ENCODE measurements around the gene GCN1. TPM values are rescaled to one million over a fixed set of nuclear protein-coding genes. Genes with fewer than 3 reads are reported as not detected.
A peak's percentile ranks its signal among the peaks of the same experiment; 100 is the strongest.

Gene GCN1
- total RNA-seq, 6 experiments from 2014 or later = 29.9 to 62.8 (median 39.4) TPM

DNA sequence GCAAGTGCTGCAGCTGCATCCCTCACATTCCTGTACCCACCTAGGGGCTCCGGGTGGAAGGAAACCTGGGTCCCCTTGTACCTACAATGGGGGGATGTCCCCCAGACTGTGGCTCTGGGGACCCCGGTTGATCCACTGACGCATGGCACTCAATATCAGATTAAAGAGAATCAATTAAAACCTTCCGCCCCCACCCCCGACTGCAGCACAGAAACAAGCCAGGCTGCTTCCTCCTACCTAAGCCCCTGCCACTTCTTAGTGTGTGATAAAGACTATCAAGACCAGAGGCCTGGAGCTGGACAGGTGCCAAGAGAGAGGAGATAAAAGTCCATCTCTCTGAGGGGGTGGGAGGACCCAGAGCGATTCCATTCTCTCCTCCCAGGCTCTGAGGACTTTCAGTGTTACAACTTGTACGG is 34.6 kb upstream of the GCN1 start:
- H3K4me1 ChIP-seq = peaks cover 0 to 71% (median 38%) of the 10 kb centered on the region in 4 donors
- TF ChIP-seq CTCF (IDR thresholded peaks at IDR 0.05) = no peak
- ATAC-seq (no peak), DNase-seq (no peak)
- no peaks in the 10 kb centered on the region for H3K9me3 ChIP-seq
- H3K27me3 ChIP-seq = no peaks in the 10 kb centered on the region
- no peak overlapping the region for H3K4me3 ChIP-seq
- WGBS (ENCODE audit: insufficient coverage, low coverage, low lambda C conversion rate, missing lambda C conversion rate) = 21% methylated on average over 2 of the region's 7 CpGs
- intact Hi-C loops (cut with DNase I) = loop anchor here (5.0 kb wide), 2 partner anchors 33 to 38 kb away; partner anchors contain the start of gene PXN (in 1 of the 2)
- H3K36me3 ChIP-seq = no peaks in the 10 kb centered on the region
- peak overlapping the region; percentile 37 to 82 (median 48) for H3K27ac ChIP-seq

DNA sequence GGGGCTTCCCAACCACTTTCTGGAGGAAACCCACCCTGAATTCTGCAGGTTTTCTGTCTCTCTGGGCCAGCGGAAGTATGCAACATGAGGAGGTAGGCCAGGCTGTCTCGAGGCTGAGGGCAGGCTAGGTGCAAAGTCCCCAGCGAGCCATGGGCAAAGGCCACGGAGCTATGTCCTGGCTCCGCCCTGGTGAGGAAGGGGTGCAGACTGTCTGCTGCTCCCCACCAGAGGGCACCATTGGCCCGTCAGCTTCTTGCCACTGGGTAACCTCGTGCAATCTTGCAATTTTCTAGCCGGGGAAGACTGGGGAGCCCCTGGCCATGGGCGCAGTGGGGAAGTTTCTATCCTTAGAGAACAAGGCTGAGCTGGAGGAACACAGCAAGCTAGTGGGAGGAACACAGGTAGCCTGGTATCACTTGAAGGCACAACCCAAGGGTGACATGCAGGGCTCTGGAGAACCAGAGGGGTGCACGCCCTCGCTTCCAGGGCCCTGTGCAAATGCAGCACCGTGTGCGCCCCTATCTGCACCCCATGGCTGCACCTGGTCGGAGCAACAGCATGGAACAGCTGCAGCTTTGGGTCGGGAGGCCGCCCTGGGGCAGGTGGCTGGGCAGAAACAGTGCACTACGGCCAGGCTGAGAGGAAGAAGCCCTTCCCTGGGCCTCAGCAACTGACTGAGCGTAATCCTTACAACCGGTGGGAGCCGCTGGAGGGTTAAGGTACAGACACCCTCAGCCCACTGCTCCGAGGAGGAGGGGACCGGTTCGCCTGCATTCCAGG is 34.0 kb upstream of the GCN1 start:
- TF ChIP-seq POLR2A (IDR thresholded peaks at IDR 0.05) (no peak), CTCF (IDR thresholded peaks at IDR 0.05) (peak; percentile 93 to 99 (median 97))

GRCh38 chr12:120228041-120228290 is 33.5 kb upstream of the GCN1 start:
- Histone ChIP-seq H3K36me3 (peaks cover 0 to 8% (median under 1%) of the 10 kb centered on the region in 4 donors), H3K4me3 (peak overlapping the region in 2 of 3 donors; percentile 29 to 33), H3K9me3 (no peaks in the 10 kb centered on the region), H3K27ac (peak overlapping the region; percentile 20 to 90 (median 82)), H3K27me3 (no peaks in the 10 kb centered on the region), H3K4me1 (peaks cover 0 to 67% (median 37%) of the 10 kb centered on the region in 4 donors)
- TF ChIP-seq POLR2A (IDR thresholded peaks at IDR 0.05) (no peak), CTCF (IDR thresholded peaks at IDR 0.05) (no peak)
- intact Hi-C loops (cut with DNase I) = loop anchor here (5.0 kb wide), 2 partner anchors 34 to 39 kb away; partner anchors contain the start of gene PXN (in 1 of the 2)
- peak in 1 of 4 donors; percentile 1 for ATAC-seq
- no CpG with 5 or more reads among the region's 3 CpGs for WGBS (ENCODE audit: insufficient coverage, low coverage, low lambda C conversion rate, missing lambda C conversion rate)
- DNase-seq = no peak

More for the DNA sequence above, 34.0 kb upstream of the GCN1 start:
- Histone ChIP-seq H3K9me3 (no peaks in the 10 kb centered on the region), H3K27ac (peak overlapping the region; percentile 37 to 90 (median 82)), H3K4me3 (peak overlapping the region in 2 of 3 donors; percentile 29 to 33), H3K36me3 (peaks cover 0 to 5% (median under 1%) of the 10 kb centered on the region in 4 donors), H3K4me1 (peaks cover 0 to 67% (median 37%) of the 10 kb centered on the region in 4 donors), H3K27me3 (no peaks in the 10 kb centered on the region)
- ATAC-seq (peak; percentile 76 to 90 (median 88)), DNase-seq (peak; percentile 93 to 96 (median 95))
- WGBS (ENCODE audit: insufficient coverage, low coverage, low lambda C conversion rate, missing lambda C conversion rate) = 0% methylated on average over 3 of the region's 23 CpGs
- intact Hi-C loops (cut with DNase I) = loop anchor here (5.0 kb wide), 2 partner anchors 34 to 39 kb away; partner anchors contain the start of gene PXN (in 1 of the 2)

- H3K4me3 ChIP-seq = peak overlapping the region in 2 of 3 donors; percentile 29 to 33
- H3K4me1 ChIP-seq = peaks cover 0 to 67% (median 37%) of the 10 kb centered on the region in 4 donors
- ATAC-seq = peak; percentile 8 to 68 (median 48)
- peaks cover 0 to 13% (median 4%) of the 10 kb centered on the region in 4 donors for H3K36me3 ChIP-seq
- H3K27me3 ChIP-seq = no peaks in the 10 kb centered on the region
- DNase-seq = peak in 2 of 3 donors; percentile 80 to 83
- peak overlapping the region; percentile 20 to 90 (median 82) for H3K27ac ChIP-seq
- TF ChIP-seq CTCF (IDR thresholded peaks at IDR 0.05) (no peak), POLR2A (IDR thresholded peaks at IDR 0.05) (peak; percentile 24)
- 63% methylated on average over 4 of the region's 8 CpGs for WGBS (ENCODE audit: insufficient coverage, low coverage, low lambda C conversion rate, missing lambda C conversion rate)
- intact Hi-C loops (cut with DNase I) = loop anchor here (5.0 kb wide), 2 partner anchors 35 to 40 kb away; partner anchors contain the start of gene PXN (in 1 of the 2)
- H3K9me3 ChIP-seq = no peaks in the 10 kb centered on the region
These were observed 32.9 kb upstream of the GCN1 start for GRCh38 chr12:120227233-120228040.
